OCI-LY7 (cell line): Measurements from ENCODE around the gene KRTAP4-3. TPM values are rescaled to one million over a fixed set of nuclear protein-coding genes. Genes with fewer than 3 reads are reported as not detected.

Experiments
- BruUV-seq: library from RNA; stranded (reverse); fragments of 400-500 nt; replicated peaks from 2 replicates; lab custom pipeline; 2021; lab: Mats Ljungman, UMichigan
- CTCF ChIA-PET: fragments of 300-600 bp; sonication (Branson Sonifier 250); formaldehyde crosslinking; loops from one replicate; lab custom pipeline; 2022; ENCODE audit warnings: antibody characterized with exemption; ENCODE audit not compliant: unreplicated experiment; lab: Charles Lee
- POLR2A ChIA-PET: fragments of 300-600 bp; sonication (Branson Sonifier 250); formaldehyde crosslinking; loops from one replicate; lab custom pipeline; 2022; ENCODE audit warnings: antibody characterized with exemption; lab: Charles Lee
- DNase-seq: peaks from one replicate; pipeline ENCODE4 v3.0.0-alpha.2; 2015; ENCODE audit warnings: low spot score
- H2AFZ ChIP-seq: fragments of 200-600 bp; sonication (generic), shearing (Covaris generic); 2 replicates; pipeline ENCODE4 v1.6.1; 2014; ENCODE audit warnings: mild to moderate bottlenecking, antibody characterized with exemption, low read length, moderate library complexity
- H3K27ac ChIP-seq: fragments of 200-600 bp; sonication (generic); 2 replicates; pipeline ENCODE4 v1.5.1; 2014; ENCODE audit warnings: mixed run types, low read depth, mild to moderate bottlenecking, moderate library complexity, low read length, inconsistent platforms; ENCODE audit not compliant: poor library complexity, severe bottlenecking
- H3K36me3 ChIP-seq: fragments of 200-600 bp; sonication (generic); 2 replicates; pipeline ENCODE4 v1.6.1; 2014; ENCODE audit warnings: mild to moderate bottlenecking, antibody characterized with exemption, low read length, moderate library complexity, mixed read lengths; ENCODE audit not compliant: insufficient read depth
- H3K4me1 ChIP-seq: fragments of 200-600 bp; sonication (generic); 2 replicates; pipeline ENCODE4 v1.5.1; 2014; ENCODE audit warnings: mild to moderate bottlenecking, low read length; ENCODE audit not compliant: insufficient read depth, poor library complexity, severe bottlenecking
- H3K4me2 ChIP-seq: fragments of 200-600 bp; sonication (generic); 2 replicates; pipeline ENCODE4 v1.6.1; 2014; ENCODE audit warnings: mild to moderate bottlenecking, low read length
- H3K4me3 ChIP-seq: fragments of 200-600 bp; sonication (generic); 2 replicates; pipeline ENCODE4 v1.5.1; 2014; ENCODE audit warnings: mild to moderate bottlenecking, low read depth, low read length; ENCODE audit not compliant: poor library complexity, severe bottlenecking
- H3K79me2 ChIP-seq: fragments of 200-600 bp; sonication (generic); 2 replicates; pipeline ENCODE4 v1.6.1; 2016; ENCODE audit warnings: low read depth, mild to moderate bottlenecking, low read length, moderate library complexity, mixed read lengths; ENCODE audit not compliant: insufficient read depth
- H3K9me2 ChIP-seq: fragments of 200-600 bp; sonication (generic); 2 replicates; pipeline ENCODE4 v1.6.1; 2016; ENCODE audit warnings: mild to moderate bottlenecking, low read length, mixed read lengths; ENCODE audit not compliant: insufficient read depth
- H3K9me3 ChIP-seq: fragments of 200-600 bp; sonication (generic); 2 replicates; pipeline ENCODE4 v1.6.1; 2014; ENCODE audit warnings: mild to moderate bottlenecking, mixed run types, low read length, mixed read lengths
- H4K20me1 ChIP-seq: fragments of 200-600 bp; sonication (generic); 2 replicates; pipeline ENCODE4 v1.6.1; 2014; ENCODE audit warnings: mild to moderate bottlenecking, antibody characterized with exemption, low read length, moderate library complexity, mixed read lengths; ENCODE audit not compliant: insufficient read depth
- EZH2phosphoT487 ChIP-seq: fragments of 200-600 bp; sonication (generic); IDR thresholded peaks from 2 replicates; pipeline ENCODE4 v1.6.1; 2018; ENCODE audit warnings: low read depth, borderline replicate concordance, mild to moderate bottlenecking, mixed run types, antibody characterized with exemption, low read length, moderate library complexity, mixed read lengths
- intact Hi-C: fragments of 100-400 bp; cut with micrococcal nuclease; formaldehyde crosslinking; loops from one replicate; pipeline ENCODE4 v1.10.0; 2022; ENCODE audit not compliant: unreplicated experiment
- total RNA-seq, 2 experiments: library from RNA; depleted of rRNA in 1 of 2; stranded (reverse); fragments of >200 nt in 1 of 2; shearing (Covaris generic) in 1 of 2; gene quantifications; 2 replicates each; pipeline ENCODE4 v1.2.3, GENCODE V29; 2014 to 2022
- TF ChIP-seq, protein P1 (sequence below): fragments of 200-600 bp; sonication (generic); conservative IDR thresholded peaks from 2 replicates; pipeline ENCODE4 v1.5.1; 2014; ENCODE audit warnings: mild to moderate bottlenecking, antibody characterized with exemption, low read length, moderate library complexity, mixed read lengths

KRTAP4-3 gene
- total RNA-seq, 2 experiments from 2014 or later = not detected

DNA sequence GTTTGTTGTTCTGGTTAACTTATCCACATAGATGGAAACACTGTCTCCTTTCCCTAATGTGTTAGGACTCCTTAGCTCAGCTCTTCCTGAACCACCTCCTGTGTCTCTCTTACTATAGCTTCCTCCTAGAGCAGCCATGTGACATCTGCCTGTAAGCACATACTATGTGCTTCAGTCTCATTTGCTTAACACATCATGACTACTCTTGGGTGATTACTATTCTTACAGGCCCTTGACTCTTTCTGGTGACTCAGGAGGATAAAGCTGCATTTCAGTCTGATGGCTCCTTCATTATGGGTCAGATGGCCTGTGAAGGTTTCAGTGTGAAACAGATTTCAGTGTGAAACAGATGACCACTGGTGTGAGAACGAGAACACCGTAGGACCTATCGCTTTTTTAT lies 10.3 kb upstream of the KRTAP4-3 start:
- no TSS peak for BruUV-seq
- CTCF ChIA-PET = interaction anchor here (0.5 kb wide), 1 partner anchor 116 kb away, joined by 3 read pairs; no protein-coding TSS in a partner anchor

DNA sequence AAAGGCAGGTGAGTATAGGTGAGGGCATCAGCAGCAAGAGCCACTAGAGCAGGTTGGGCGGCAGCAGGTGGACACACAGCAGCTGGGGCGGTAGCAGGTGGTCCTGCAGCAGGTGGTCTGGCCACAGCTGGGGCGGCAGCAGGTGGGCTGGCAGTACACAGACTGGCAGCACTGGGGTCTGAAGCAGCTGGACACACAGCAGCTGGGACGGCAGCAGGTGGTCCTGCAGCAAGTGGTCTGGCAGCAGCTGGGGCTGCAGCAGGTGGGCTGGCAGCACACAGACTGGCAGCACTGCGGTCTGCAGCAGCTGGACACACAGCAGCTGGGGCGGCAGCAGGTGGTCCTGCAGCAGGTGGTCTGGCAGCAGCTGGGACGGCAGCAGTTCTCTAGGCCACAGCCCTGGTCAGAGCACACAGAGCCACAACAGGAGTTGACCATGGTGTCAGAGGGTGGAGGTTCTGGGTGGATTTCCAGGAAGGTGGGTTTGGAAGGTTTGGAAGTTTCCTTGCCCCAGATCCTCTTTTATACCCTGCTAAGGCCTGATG lies 9.8 kb upstream of the KRTAP4-3 start, which contains the start of gene KRTAP4-2:
Gene KRTAP4-2 (minus strand): TSS at position 495 of the 545 bp plus-strand sequence. CDS start 57 bp downstream, at position 438.
- no TSS peak for BruUV-seq
- POLR2A ChIA-PET = no interaction called here
- H3K27ac ChIP-seq = no peak within 1 kb of the TSS

More for the DNA sequence above, 10.3 kb upstream of the KRTAP4-3 start:
- Histone ChIP-seq H3K4me2 (no peak overlapping the region), H3K36me3 (no peaks in the 10 kb centered on the region), H2AFZ (no peak overlapping the region), H4K20me1 (no peaks in the 10 kb centered on the region), H3K4me3 (no peak overlapping the region), H3K27ac (no peak overlapping the region), H3K4me1 (peaks cover 5% of the 10 kb centered on the region), H3K79me2 (no peaks in the 10 kb centered on the region), H3K9me3 (no peaks in the 10 kb centered on the region), H3K9me2 (no peaks in the 10 kb centered on the region)
- intact Hi-C loops = no loop called here
- no peak for DNase-seq
- TF ChIP-seq, protein P1, sequence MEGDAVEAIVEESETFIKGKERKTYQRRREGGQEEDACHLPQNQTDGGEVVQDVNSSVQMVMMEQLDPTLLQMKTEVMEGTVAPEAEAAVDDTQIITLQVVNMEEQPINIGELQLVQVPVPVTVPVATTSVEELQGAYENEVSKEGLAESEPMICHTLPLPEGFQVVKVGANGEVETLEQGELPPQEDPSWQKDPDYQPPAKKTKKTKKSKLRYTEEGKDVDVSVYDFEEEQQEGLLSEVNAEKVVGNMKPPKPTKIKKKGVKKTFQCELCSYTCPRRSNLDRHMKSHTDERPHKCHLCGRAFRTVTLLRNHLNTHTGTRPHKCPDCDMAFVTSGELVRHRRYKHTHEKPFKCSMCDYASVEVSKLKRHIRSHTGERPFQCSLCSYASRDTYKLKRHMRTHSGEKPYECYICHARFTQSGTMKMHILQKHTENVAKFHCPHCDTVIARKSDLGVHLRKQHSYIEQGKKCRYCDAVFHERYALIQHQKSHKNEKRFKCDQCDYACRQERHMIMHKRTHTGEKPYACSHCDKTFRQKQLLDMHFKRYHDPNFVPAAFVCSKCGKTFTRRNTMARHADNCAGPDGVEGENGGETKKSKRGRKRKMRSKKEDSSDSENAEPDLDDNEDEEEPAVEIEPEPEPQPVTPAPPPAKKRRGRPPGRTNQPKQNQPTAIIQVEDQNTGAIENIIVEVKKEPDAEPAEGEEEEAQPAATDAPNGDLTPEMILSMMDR = no peak
- no peak for TF ChIP-seq EZH2phosphoT487
- POLR2A ChIA-PET = no interaction called here

More for the DNA sequence above, 9.8 kb upstream of the KRTAP4-3 start, which contains the start of gene KRTAP4-2:
- no peak for DNase-seq
- CTCF ChIA-PET = interaction anchor here (0.5 kb wide), 1 partner anchor 116 kb away, joined by 3 read pairs; no protein-coding TSS in a partner anchor
- no peaks in the 10 kb centered on the region for H3K36me3 ChIP-seq
- H3K9me2 ChIP-seq = no peaks in the 10 kb centered on the region
- intact Hi-C loops = no loop called here
- peaks cover 5% of the 10 kb centered on the region for H3K4me1 ChIP-seq
- no peaks in the 10 kb centered on the region for H3K79me2 ChIP-seq
- no peaks in the 10 kb centered on the region for H4K20me1 ChIP-seq
- no peak for TF ChIP-seq EZH2phosphoT487
- TF ChIP-seq, protein P1 = no peak
- no peak within 1 kb of the TSS for H3K4me3 ChIP-seq
- no peak within 1 kb of the TSS for H3K4me2 ChIP-seq
- H3K9me3 ChIP-seq = no peaks in the 10 kb centered on the region
- no peak within 1 kb of the TSS for H2AFZ ChIP-seq
